HG03045 (cell line): ENCODE results near the gene BCL6B.
"Not testable (repeated sequence)": the region's sequence is repeated elsewhere in the genome, so short reads cannot be mapped to it uniquely, and the experiment has no call there.

Source experiments
- ATAC-seq: cut with Tn5 transposase; IDR thresholded peaks from one replicate; pipeline ENCODE4 v1.9.1; 2021; ENCODE audit warnings: mild to moderate bottlenecking, moderate library complexity; ENCODE audit not compliant: unreplicated experiment

The BCL6B gene

DNA sequence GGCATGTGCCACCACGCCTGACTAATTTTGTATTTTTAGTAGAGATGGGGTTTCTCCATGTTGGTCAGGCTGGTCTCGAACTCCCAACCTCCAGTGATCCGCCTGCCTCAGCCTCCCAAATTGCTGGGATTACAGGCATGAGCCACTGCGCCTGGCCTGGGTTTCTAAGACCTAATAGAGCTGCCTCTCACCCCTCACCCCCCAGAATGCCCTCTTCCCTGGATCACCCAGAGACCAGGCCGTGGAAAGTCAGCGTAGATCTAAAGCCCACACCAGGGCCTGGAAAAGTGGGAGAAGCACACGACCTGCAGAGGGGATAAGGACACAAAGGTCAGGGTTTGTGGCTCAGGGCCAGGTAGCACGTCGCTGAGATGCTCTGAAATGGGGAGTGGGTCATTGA lies 27.7 kb downstream of the BCL6B start:
- ATAC-seq = not testable (repeated sequence)

DNA sequence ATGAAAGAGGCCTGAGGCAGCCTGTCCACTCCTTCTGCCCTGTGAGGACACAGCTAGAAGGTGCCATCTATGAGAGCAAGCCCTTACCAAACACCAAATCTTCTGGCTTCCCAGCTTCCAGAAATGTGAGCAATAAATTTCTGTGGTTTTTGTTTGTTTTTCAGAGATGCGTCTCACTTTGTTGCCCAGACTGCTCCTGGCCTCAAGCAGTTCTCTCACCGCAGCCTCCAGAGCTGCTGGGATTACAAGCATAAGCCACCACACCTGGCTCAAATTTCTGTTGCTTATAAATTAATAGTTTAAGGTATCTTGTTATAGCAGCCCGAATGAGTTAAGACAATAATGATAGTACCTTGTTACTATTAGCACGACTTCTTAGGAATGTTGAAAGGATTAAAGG lies 33.5 kb downstream of the BCL6B start:
- no peak for ATAC-seq

DNA sequence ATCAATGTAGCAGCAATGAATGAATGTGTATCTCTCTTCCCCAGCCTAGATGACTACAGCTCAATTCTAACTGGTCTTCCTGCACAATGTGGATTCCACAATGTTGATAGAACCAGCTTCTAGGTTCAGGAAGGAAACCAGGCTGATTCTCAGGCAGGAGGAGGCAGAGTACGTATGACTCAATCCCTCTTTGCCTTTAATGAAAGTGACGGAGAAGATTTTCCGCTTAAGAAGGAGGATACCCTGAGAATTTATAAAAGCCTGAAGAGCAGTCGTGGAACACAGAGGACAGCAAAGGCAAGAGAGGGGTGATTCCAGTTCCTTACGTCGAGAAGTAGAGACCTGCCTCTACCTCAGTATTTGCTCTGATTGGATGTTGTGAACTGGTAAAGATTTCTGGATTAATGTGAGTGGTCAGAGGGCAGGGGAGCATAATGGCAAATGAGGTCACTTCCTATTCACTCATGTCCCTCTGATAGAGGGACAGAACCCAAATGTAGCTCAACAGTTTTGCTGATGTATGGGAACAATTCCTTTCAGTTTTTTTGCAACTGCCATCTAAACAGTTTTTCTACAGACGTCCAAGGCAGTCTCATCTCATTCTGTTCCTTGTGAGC lies 36.1 kb downstream of the BCL6B start:
- ATAC-seq = no peak

DNA sequence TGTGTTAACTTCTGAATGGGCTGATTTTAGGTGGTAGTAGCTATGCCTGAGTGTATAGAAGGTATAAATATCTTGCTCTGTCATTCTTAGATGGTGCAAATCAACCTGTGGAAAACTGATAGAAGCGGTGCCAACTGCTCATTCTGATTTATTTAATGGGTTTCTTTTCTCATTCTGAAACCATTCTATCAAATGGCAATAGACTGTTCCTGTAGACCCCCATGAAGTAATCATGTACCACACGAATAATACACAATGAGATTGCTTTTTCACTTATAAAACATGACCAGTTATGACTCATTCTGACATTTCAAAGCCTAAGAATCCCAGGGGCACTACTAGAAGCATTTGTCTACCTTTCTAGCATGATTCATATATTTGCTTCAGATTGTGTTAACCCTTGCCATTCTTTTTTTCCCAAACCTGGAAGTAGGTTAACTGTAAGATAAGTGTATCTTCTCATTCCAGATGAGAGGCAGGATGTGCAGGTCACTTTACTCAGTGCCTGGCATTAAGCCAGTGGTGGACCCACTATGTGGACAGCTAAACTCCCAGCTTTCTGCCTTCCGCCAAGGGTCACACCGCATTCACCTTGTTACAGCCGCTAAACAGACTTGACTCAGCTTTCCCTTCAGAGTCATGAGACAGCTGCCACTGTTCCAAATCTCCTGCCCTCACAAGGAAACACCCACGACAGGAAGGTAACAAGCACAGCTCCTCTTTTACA lies 37.5 kb downstream of the BCL6B start:
- no peak for ATAC-seq

DNA sequence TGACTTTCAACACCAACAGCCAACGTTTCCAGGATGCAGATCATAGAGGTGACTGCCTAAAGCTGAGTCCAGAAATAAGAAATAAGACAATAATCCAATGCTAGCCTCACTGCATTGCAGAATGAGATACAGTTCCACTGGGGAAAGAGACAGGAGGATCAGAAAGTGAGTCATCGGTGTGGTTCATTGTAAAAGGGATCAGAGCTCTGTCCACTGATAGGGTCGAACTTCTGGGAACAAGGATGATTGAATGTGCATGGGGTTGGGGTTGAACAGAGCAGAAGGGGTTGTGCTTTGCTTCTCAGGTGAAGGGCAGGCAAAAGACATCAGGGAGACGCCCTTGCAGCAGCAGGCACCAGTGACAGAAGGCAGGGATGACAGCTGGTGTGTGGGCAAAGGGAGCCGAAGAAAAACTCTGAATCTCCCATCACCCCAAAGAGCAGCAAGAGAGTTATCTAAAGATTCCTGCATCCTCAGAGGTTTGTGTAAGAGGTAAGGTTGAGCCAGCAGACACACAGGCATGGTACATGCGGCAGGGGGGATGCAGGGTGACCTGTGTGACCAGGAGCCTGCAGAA lies 40.8 kb downstream of the BCL6B start:
- no peak for ATAC-seq

DNA sequence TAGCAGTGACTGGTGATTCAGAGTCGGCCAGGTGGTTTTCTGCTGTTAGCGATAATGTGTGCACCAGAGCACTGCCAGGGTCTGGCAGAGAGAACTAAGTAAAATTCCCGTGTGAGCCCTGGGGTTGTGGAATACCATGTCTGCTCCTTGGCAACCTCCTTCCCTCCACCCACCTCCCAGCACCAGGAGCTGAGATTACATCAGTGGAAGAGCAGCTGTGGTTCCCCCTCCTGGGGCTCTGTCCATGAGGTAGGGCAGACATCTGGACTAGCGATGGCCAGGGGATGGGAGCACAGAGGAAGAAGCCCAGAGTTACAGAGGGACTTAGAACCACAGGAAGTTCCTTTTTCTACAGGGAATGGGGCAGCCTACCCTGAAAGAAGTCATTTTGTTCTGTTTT lies 41.4 kb downstream of the BCL6B start:
- no peak for ATAC-seq

DNA sequence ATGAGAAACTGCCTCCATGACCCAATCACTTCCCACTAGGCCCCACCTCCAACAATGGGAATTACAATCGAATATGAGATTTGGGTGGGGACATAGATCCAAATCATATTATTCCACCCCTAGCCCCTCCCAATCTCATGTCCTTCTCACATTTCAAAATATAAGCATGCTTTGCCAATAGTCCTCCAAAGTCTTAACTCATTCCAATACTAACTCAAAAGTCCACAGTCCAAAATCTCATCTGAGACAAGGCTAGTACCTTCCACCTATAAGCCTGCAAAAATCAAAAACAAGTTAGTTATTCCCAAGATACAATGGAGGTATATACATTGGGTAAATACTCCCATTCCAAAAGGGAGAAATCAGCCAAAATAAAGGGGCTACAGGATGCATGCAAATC lies 44.3 kb downstream of the BCL6B start:
- no peak for ATAC-seq

DNA sequence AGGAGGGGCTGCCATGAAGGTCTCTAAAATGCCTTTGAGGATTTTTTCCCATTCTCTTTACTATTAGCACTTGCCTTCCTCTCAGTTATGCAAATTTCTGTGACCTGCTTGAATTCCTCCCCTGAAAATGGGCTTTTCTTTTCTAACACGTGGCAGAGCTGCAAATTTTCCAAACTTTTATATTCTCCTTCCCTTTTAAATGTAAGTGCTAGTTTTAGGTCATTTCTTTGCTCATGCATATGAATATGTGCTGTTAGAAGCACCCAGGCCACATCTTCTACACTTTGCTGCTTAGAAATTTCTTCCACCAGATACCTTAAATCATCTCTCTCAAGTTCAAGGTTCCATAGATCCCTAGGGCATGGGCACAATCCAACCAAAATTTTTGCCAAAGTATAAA lies 45.4 kb downstream of the BCL6B start:
- no peak for ATAC-seq

DNA sequence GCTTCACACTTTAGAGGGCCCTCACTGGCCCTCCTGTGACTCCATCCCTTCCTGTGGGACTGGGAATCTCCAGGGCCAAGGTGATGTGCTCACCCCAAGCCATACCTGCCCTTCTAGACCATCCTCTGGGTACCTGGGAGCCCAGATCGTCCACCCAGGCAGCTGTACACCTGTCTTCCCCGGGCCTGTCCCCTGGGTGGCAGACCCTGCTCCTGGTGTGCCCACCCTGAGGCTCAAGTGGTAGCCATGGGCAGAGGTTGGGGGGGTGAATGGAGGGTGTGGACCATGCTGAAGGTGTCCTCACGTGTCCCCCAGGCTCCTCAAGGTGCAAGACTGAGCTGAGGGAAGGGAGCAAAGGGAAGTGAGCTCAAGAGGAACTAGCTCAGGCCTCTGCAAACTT lies 47.9 kb downstream of the BCL6B start:
- ATAC-seq = no peak

DNA sequence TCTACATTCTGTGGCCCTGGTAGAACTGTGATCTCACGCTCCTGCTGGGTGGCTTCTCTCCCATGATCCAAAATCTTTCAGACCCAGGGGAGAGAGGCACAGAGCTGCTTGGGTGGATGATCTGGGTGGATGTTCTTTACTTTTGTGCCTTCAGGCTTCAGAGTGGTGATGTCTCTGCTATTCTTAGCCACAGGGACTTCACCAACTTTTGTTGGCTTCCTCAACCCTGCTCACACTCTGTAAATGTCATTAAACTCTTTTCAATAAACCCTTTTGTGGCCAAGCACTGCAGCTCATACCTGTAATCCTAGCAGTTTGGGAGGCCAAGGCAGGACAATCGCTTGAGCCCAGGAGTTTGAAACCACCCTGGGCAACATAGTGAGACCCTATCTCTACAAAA lies 49.6 kb downstream of the BCL6B start:
- no peak for ATAC-seq

DNA sequence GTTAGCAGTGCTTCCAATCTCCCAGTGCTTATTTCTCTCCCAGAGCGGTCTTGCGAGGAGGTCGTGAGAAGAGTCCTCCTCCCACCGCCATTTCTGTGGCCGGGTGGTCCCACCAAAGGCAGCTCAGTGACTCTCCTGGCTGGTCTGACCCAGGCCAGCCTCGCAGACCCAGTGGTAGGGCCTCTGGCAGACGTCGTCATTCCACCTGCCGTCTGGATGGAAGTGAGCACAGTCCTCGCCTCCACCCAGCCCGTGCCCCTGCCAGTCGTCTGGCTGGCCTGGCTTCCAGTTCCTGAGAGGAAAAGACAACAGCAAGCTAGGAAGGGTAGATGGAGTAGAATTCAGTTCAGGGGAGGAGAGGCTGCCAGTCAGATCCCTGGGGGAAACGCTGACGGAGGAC lies 52.1 kb downstream of the BCL6B start:
- no peak for ATAC-seq

DNA sequence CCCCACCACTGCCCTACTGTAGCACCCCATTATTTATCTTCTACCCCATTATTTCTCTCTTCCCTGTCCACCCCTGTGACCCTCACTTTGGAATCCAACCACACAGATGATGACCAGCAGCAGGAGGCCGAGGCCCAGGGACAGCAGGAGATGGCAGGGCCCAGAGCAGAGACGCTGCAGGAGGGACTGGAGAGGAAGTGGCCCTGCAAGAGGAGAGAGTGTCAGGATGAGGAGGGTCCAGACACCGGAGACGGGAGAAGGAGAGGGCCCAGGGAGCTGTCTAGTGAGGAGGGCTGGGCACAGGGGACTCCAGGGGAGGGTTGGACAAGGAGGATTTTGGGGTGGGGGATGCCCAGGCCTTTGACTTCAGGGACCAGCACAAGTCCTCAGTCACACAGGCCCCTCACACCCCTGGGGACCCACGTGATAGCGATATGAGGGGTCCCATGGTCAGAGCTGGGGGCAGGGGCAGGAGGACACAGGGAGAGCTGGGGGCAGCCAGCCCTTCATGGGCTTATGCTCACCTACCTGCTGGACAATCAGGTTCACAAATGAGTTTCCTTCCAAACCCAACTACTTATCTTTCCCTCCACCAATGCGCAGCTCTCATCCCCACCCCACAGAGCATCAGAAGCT lies 55.2 kb downstream of the BCL6B start:
- no peak for ATAC-seq

DNA sequence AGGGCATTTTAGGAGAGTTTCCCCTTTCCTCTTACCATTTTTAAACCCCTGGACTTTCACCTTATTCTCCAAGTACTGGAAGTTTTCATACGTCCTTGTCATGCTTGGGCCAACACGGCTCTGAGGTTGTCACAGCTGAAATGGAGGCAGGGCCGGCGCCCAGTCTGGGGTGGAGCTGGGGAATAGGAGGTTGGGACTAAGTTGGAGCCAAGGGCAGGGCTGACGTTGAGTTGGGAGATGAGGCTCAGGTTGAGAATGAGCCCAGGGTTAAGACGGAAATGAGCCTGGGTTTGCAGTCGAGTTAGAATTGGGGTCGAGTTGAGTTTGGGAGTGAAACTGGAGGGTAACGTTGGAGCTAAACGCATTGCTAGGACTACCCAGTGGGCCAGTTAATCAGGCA lies 55.9 kb downstream of the BCL6B start:
- ATAC-seq = no peak
